Epithelial cell of prostate (primary cell): ENCODE measurements around the gene P2RX2.

Experiments used
- DNase-seq: peaks from one replicate; pipeline ENCODE4 v3.0.0-alpha.2; 2011; ENCODE audit warnings: low read depth, low spot score
- H3K27ac ChIP-seq: fragments of 450-650 bp; 2 replicates; pipeline ENCODE4 v1.5.1; 2017; ENCODE audit warnings: mild to moderate bottlenecking

Gene P2RX2

DNA sequence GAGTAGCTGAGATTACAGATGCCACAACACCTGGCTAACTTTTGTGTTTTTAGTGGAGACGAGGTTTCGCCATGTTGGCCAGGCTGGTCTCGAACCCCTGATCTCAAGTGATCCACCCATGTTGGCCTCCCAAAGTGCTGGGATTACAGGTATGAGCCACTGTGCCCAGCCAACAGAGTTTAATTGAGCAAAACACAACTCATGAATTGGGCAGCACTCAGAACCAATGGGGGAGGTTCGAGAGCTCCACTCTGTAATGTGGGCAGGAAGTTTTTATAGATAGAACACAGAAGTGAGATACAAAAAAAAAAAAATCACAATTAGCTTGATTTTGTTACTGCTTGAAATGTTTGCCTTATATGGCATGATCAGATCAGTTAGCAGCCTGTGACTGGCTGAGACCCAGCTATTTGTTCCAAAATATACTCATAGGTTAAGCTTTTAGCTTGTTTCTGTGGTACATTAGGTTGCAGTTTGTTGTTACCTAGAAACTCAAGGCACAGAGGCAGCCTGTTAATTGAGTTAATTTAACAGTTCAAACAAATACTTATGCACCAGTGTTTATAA, 1.4 kb upstream of the P2RX2 start:
- no peak for DNase-seq
- H3K27ac ChIP-seq: no peak overlapping the region

DNA sequence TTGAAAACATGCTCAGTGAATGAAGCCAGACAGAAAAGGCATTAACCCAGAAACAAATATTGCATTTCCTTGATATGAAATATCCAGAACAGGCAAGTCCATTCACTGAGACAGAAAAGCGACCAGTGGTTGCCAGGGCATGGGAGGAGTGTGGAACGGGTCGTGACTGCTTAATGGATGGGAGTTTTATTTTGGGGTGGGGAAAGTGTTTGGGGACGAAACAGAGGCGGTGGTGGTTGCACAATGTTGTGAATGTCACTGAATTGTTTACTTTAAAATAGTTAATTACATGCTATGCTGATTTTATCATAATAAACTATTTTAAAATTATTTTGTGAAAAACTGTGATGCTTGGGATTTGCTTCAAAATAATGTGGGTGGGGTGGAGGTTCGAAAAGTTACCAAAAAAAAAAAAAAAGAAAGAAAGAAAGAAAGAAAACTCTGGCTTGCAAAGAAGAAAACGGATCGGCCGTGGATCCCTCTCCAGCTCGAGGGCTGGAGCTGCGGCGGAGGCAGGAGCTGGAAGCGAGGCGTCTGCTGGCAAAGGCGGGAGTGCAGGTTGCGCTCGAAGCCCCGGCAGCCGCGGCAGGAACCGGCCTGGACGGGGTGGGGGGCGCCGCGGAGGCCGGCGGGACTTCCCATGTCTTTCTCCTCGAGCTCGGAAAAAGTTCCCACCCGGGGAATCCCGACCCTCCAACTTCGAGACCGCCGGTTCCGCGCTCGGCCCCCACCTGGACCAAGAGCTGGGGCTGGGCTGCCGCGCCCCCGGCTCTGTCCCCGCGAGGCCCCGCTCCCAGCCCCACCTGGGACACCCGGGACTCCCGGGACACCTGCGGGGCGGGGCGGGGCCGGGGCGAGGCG, 524 bp upstream of the P2RX2 start:
- DNase-seq: no peak

DNA sequence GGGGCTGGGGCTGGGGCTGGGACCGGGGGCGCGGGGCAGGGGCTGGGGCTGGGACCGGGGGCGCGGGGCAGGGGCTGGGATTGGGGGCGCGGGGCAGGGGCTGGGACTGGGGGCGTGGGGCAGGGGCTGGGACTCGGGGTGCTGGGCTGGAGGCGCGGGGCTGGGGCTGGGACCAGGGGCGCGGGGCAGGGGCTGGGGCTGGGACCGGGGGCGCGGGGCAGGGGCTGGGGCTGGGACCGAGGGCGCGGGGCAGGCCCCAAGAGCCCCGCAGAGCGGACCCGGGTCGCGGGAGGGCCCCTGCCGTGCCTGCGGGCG, 452 bp downstream of the P2RX2 start:
- no peak overlapping the region for H3K27ac ChIP-seq
- DNase-seq: no peak

More for the DNA sequence above, 524 bp upstream of the P2RX2 start:
- no peak overlapping the region for H3K27ac ChIP-seq

DNA sequence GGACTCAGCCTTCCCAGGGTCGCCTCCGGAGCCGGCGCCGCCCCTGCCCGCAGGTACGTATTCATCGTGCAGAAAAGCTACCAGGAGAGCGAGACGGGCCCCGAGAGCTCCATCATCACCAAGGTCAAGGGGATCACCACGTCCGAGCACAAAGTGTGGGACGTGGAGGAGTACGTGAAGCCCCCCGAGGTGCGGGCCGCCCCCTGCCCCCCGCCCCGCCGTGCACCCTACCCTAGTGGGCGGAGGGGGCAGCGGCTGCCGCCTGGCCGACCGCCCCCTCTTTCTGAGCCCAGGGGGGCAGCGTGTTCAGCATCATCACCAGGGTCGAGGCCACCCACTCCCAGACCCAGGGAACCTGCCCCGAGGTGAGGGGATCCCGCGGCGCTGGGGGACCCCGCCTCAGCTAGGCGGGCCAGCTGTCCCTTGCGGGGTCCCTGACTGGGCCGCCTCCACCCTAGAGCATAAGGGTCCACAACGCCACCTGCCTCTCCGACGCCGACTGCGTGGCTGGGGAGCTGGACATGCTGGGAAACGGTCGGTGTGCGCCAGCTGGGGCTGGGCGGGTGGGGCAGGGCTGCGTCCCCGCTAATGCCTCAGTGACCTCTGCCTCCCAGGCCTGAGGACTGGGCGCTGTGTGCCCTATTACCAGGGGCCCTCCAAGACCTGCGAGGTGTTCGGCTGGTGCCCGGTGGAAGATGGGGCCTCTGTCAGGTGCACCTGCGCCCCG, 973 bp downstream of the P2RX2 start:
- no peak for DNase-seq
- H3K27ac ChIP-seq: no peak overlapping the region

DNA sequence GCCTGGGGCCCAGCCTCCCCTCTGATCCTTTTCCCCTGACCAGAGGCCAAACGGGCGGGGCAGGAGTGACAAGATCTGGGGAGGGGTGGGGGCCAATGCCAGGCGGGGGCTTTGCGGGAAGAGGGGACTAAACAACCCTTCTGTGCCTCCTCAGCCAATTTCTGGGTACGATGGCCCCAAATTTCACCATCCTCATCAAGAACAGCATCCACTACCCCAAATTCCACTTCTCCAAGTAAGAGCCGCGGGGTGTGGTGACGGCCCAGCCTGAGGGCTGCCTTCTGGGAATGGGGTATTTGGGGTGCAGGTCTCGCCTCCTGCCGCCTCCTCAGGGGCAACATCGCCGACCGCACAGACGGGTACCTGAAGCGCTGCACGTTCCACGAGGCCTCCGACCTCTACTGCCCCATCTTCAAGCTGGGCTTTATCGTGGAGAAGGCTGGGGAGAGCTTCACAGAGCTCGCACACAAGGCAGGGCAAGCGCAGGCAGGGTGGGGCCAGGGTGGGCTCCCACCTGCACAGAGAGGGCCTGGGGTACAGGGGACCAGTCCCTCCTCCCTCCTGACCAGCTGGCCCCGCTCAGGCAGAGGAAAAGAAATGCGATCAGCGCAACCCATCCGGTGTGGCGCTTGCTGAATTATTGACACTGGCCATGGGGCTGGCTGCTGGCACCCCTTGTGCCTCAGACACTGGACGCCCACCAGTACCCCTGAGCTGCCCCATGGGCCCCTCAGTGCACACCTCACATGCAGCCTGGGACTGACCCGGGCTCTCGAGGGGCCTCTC, 1.7 kb downstream of the P2RX2 start:
- H3K27ac ChIP-seq: no peak overlapping the region
- no peak for DNase-seq

DNA sequence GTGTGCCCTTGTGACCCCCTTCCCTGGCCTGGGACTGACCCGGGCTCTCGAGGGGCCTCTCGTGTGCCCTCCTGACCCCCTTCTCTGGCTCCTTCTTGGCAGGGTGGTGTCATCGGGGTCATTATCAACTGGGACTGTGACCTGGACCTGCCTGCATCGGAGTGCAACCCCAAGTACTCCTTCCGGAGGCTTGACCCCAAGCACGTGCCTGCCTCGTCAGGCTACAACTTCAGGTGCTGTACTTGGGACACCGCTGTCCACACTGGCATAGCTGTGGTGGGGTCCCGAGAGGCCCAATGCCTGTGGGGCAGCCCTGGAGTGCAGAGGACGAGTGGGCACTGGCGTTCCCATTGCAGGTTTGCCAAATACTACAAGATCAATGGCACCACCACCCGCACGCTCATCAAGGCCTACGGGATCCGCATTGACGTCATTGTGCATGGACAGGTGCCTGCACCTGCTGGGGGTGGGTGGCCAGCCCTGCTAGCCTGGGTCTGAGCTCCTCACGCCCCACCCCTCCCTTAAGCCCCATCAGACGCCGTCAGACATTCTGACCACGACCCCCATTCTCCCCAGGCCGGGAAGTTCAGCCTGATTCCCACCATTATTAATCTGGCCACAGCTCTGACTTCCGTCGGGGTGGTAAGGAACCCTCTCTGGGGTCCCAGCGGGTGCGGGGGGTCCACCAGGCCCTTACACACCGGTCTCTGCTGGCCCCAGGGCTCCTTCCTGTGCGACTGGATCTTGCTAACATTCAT, 2.5 kb downstream of the P2RX2 start:
- H3K27ac ChIP-seq: no peak overlapping the region
- DNase-seq: no peak

DNA sequence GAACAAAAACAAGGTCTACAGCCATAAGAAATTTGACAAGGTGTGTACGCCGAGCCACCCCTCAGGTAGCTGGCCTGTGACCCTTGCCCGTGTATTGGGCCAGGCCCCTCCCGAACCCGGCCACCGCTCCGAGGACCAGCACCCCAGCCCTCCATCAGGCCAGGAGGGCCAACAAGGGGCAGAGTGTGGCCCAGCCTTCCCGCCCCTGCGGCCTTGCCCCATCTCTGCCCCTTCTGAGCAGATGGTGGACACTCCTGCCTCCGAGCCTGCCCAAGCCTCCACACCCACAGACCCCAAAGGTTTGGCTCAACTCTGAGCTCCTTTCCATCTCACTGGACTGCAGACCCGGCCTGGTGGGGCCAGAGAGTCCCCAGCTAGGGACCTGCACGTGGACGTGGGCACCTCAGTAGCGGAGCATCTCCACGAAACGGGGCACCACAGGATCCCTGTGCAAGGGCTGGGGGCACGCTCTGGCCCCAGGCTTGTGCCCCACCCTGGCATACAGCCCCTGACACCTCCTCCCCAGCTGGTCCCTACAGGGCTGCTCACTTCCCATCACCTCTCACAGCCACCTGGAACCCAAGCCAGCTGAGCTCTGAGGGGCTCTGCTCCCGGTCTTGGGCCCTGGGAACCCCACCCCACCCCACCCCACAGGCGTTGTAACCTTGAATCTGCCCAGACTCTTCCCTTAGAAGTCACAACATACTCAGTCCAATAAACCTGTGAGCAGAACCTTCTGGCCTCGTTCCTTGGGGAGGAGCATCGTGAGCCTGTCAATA, 3.3 kb downstream of the P2RX2 start:
- H3K27ac ChIP-seq: no peak overlapping the region
- no peak for DNase-seq

DNA sequence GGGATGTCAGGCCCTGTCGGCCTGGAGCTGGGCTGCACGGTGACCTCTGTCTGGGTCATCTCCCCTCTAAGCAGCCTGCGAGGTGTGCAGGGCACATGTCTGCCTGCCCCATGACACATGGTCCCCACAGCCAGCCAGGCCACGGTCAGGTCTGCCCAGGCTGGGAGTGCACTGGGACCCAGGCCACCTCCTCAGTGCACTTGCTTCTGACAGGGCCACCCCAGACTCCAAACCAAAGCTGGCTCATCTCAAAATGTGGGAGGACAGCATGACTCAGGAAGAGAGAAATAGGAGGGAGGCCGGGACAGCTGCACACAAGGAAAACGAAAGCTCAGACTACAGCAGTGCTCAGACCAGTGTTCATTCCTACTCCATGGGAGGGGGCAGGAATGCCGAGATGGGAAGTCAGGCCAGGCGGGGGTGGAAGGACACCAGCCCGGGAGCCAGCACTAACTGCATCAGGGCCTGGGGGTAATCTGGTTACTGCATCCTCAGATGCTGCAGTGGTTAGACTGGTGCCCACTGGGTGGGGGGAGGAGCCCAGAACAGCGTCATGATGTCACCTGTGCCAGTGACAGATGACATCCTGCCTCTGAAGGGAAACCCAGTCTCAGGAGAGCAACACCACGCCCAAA, 4.0 kb downstream of the P2RX2 start:
- no peak for DNase-seq
- H3K27ac ChIP-seq: no peak overlapping the region

DNA sequence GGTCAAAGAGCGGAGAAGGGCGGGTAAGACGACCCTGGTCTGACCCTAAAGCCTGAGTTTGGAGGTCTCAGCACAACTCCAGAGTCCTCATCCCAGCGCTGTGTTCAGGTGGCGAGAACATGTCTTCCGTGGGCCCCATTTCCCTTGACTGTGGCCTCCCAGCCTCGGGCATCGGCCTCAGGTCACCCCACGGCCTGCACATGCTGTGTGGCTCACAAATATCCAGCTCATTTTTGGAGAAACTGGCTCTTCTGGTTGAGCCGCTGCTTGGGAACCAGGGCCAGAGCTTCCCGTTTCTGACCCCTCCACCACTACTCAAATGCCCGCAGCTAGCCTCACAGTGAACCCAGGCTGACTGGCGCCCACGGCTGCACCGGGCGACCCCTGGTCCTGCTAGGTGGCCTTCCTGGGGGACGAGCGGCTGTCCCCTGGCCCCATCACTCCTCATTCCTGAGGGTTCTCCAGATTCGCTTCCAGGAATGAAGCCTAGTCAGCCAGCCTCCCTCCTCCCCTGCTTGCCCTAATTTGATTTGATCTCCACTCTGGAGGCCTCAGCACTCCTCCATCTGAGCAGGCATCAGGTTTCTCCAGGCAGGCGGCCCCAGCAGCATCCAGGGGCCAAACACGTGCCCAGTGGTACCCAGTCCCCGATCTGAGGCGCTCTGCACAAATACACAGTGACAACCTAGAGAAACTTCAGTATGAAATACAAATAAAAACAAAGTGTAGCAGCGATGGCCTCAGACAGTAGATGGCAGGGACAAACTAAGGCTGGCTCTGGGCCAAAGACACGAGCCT, 4.7 kb downstream of the P2RX2 start:
- no peak overlapping the region for H3K27ac ChIP-seq
- no peak for DNase-seq

DNA sequence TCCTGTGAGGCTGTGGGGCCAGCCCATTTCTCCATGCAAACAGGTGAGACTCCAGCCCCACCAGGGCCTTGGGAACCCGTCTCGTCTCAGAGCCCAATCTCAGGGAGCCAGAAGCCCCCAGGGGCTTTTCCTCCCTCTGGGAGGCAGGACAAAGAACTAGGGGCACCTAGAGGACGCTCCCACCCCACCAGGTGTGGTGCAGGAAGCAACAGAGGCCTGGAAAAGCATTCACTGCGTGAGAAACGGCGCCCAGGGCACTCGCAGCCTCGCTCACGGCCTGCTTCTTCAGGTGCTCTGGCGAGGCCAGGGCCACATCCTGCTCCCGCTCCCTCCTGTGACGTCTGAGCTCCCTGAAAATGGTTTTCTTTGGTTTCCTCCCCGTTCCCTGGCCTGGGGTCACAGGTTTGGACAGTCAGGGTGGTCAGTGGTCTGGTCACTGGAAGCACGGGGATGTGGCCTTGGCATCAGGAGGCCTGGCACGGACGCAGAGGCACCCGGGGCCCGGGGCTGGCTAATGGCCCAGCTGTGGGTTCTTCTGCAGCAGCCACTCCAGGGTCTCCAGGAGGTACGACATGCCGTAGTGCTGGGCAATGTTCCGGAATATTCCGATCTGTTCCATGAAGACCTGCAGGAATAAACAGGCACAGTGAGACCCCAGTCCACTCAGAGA, 5.7 kb downstream of the P2RX2 start:
- H3K27ac ChIP-seq: no peak overlapping the region

DNA sequence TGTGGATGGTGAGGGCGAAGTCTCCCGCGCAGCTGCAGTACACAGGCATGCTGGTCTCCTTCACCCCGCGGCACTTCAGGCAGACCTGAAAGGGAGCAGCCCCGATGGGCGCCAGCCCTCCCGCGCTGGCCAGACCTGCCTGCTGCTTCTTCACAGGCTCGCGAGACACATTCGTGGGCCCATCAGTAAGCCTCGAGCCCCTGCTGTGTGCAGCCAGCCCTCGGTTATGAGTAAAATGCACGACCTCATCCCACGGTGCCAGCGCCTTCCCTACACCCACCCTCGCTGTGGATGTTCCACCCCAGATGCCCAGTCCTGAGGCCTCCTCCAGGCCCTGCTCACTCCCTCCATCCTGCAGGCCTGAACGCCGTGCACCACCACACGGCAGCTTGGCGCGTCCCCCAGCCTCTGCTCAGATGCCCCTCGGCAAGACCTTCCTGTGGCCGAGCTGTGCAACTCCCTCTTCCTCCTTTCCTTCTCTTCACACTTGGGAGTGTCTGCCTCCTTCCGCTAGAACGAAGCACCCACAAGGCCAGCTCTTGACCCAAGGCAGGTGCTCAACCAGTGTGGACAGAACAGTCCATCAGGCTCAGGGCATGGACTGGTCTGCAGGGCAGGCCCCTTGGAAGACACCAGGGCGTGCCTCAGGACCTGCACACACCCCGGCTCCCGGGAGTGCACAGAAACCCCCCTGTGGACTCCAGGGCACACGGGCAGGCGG, 6.5 kb downstream of the P2RX2 start:
- no peak for DNase-seq

More for the DNA sequence above, 5.7 kb downstream of the P2RX2 start:
- no peak for DNase-seq

DNA sequence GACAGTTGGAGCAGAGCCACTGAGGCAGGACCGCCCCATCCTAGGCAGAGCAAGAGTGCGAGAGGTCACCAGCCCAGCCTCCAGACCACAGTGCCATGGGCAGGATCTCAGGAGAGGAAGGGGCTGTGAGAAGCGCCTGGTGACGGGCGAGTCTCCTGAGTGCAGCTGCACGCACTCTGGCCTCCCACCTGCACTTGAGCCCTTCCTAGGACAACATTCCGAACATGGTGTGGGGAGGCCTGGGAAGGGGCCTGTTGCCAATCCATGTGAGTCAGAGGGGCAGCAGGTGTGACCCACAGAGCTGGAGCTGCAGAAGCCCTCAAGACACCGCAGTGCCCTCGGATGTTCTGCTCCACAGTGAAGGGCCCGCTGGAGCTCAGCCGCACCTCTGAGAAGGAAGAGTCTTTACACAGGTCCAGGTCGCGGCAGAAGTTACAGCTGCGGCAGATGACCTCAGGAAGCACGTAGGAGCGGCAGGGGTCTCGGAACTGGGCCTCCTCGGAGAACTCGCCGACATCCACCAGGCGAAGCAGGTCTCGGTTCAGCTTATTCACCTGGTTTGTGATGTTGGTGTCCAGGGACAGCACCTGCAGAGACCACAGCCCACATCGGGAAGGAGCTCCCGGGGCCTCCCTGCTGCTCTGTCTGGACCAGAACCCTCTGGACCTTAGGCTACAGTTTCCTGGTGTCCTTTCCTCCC, 7.3 kb downstream of the P2RX2 start:
- H3K27ac ChIP-seq: no peak overlapping the region
- no peak for DNase-seq

More for the DNA sequence above, 6.5 kb downstream of the P2RX2 start:
- H3K27ac ChIP-seq: no peak overlapping the region

DNA sequence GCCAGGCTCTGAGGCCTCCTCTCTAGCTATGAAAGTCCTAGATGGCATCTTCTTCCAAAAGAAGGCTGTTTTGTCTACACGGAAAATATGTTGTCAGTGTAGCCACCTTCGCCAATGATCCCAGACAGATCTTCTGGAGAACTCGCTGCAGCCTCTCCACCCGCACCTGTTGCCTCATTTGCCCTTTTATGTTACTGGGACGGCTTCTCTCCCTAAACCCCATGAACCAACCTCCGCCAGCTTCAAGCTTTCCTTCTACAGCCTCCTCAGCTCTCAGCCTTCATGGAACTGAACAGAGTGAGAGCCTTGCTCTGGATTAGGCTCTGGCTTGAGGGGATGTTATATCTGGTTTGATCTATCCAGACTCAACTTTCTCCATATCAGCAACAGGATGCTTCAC, 10.8 kb downstream of the P2RX2 start:
- no peak overlapping the region for H3K27ac ChIP-seq

DNA sequence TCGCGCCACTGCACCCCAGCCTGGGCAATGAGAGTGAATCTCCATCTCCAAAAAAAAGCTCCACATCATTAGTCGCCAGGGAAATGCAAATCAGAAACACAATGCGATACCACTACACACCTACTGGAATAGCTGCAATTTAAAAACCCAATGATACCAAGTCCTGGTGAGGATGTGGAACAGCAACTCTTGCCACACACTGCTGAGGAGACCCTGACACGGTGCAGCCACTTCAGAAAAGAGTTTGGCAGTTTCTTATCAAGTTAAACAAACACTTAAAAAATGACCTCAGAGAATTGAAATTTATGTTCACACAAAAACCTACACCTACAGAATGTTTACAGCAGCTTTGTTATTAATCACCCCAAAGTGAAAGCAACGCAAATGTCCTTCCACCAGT, 12.1 kb downstream of the P2RX2 start:
- DNase-seq: no peak
- H3K27ac ChIP-seq: no peak overlapping the region

More for the DNA sequence above, 10.8 kb downstream of the P2RX2 start:
- no peak for DNase-seq

DNA sequence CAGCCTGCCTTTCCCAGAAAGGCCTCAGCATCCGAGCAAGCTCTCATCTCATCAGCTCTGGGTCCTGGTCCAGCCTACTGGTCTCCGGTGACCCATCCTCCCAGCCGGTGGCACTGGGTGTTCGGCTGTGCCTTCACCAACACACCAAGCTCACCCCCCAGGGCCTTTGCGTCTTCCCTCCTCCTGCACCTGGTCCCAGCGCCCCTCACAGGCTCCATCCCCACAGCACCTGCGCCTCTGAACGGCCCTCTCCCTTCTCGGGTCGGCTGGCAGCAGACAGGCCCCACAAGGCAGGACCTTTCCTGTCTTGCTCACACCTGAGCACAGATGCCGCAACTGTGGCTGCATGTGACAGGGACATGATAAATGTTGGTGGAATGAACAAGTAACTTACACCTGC, 13.1 kb downstream of the P2RX2 start:
- DNase-seq: no peak
- no peak overlapping the region for H3K27ac ChIP-seq

DNA sequence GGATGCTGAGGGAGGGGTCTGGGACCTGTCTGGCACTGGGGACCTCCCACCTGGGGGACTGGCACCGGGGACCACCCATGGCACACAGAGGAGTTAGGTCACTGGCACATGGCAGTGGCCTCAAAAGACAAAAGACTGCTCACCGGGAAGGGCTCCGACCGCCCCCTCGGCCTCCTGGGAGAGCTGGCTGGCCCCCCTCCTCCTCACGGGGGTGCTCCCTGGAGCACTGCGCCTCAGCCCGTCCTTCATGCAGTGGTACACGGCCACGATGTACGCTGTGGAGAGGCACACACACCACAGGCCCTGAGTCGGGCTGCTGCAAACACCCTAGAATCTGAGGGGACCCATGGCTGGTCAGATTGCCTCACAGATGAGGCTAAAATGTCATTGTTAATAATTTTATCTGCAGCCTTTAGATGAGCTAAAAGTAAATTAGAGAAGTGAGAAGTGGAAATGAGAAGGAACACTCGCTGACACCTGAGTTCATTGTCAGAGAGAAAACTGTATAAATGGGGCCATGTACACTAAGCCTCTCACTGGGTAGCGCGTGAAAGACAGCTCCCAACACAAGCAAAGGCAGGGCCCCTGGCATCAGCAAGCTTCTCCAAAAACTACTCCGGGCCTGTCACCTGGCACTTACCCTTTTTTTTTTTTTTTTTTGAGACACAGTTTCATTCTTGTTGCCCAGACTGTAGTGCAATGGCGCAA, 14.1 kb downstream of the P2RX2 start:
- H3K27ac ChIP-seq: no peak overlapping the region
- DNase-seq: no peak
